Frontal cortex (tissue), 4 donors: ENCODE measurements around the gene CSF2. TPM values are rescaled to one million over a fixed set of nuclear protein-coding genes. Genes with fewer than 3 reads are reported as not detected.
A peak's percentile ranks its signal among the peaks of the same experiment; 100 is the strongest.

Experiments used
- DNase-seq, 2 donors: peaks; one replicate each; pipeline ENCODE4 v3.0.0; 2012; ENCODE audit warnings: low spot score in 2 of 2
- FAIRE-seq: peaks from 2 replicates; lab custom pipeline; 2012; peaks lifted over from hg19 to GRCh38; lab: Jason Lieb, UNC
- total RNA-seq: library from RNA; depleted of rRNA; stranded (reverse); fragments of >200 nt; gene quantifications from one replicate; pipeline ENCODE4 v1.2.3, GENCODE V29; 2014
- donor health status: control.
- donor health status: control.
- donor health status: control.

The CSF2 gene
- total RNA-seq, 1 donor from 2014 or later = not detected

DNA sequence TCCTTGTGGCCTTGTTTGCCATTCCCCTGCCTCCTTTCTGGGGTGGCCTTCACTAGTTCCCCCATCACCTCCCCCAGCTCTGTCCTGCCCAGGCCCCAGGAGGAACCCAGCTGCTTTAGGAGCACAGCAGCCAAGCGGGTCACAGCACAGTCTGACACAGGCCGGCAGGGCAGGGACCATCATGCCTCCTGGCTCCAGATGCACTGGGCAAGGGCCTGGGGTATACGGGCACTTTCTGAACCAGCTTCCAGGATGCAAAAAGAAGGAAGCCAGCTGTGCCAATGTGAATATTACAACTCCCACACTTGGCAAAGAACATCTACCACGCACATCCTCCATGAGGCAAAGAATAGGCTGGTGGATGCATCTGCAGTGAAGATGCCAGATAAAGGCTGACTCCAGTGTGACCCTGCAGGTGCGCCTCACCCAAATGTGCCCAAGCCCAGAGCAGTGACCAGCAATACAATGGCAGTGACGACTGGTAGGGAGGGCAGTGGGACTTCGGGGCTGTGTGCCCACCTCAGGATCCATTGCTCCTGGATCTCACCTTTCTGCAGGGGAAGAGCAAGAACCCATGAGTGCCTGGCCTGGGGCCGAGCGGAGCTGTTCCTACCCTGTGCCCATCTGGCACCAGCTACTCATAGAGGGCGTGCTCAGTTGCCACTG, 19.4 kb upstream of the CSF2 start:
- FAIRE-seq = no peak
- DNase-seq = peak in 1 of 2 donors; percentile 7

DNA sequence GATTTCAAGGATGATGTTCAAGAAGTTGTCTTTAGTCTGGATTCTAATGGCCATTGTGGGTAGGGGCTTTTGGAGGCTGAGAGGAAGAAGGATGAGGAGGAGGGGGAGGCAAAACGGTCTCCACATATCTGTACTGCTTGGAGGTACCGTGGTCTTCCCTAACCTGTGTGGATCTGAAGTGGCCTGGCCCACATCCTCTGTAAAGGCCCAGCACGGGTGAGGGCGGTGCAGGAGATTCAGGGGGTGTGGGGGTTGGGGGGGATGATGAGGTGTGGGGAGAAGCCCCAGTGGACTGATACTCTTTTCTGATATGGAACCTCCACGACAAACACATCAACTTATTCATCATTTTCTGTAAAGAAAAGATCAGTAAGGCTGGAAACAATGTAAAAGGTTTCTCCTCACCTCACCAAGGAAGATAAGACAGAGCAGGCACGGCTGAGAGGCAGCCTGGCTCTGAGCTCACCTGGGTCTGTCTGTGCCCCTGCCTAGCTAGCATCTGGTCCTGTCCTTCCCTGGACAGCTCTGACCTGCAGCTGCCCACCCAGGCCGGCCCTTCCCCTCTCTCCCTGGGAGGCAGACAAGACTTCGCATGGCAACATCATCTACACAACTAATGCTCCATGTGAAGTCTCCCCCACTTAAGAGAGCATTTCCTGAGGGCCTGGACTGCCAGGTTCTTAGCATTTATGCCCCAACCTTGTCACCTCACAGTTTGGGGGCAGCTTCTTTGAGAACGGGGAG, 18.7 kb upstream of the CSF2 start:
- DNase-seq = peak in 1 of 2 donors; percentile 2
- no peak for FAIRE-seq

DNA sequence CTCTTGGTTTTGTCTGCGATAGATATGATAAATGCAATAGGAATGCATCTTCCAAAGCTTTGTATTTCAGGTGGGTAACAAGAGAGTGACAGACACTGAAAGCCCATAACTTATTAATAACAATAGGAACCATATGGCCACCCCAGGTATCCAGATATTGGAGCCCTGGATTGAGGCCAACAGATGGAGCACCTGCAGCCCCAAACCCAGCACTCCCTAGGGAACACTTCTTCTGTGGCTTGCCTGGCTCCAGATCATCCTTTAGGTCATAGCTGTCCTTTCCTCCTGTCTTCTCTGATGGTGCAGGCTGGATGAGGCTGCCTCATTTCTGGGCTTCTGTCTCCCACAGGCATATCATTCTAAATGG, 18.2 kb upstream of the CSF2 start:
- FAIRE-seq = no peak

DNA sequence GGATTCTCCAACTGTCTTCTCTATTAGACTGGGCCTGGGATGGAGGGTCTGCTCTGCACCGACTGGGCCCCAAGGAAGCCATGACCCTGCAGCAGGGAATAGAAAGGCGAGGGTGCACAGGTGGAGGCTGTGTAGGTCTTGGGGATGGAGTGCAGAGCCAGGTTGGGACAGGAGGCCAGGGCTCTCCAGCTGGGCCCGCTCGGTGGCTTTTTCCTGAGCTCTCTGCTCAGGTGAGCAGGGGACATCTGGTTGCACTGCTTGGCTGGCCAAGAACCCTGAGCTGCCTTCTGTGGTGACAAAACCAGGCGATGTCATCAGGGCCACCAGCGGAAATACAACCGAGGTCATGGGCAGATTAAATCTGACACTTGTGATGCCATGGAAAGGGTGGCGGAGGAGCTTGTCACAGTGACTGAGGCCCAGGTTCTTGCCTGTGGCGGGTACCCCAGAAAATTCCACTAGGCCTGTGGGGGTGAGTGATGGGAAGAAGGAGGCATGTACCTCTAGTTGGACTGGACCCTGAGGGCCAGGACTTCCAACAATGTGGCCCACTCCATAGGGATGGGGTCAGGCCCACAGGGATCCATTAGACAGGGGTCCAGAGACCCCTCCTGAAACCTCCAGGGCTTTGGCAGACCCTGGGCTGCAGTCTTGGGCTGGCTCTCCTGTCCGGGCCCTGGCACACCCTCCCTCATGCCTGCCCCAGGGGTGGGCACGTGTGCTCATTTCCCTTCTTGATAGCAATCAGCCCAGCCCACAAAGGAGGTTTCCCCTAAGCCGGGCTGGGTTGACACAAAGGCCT, 17.6 kb upstream of the CSF2 start:
- DNase-seq (no peak), FAIRE-seq (no peak)

More for the DNA sequence above, 18.2 kb upstream of the CSF2 start:
- no peak for DNase-seq

DNA sequence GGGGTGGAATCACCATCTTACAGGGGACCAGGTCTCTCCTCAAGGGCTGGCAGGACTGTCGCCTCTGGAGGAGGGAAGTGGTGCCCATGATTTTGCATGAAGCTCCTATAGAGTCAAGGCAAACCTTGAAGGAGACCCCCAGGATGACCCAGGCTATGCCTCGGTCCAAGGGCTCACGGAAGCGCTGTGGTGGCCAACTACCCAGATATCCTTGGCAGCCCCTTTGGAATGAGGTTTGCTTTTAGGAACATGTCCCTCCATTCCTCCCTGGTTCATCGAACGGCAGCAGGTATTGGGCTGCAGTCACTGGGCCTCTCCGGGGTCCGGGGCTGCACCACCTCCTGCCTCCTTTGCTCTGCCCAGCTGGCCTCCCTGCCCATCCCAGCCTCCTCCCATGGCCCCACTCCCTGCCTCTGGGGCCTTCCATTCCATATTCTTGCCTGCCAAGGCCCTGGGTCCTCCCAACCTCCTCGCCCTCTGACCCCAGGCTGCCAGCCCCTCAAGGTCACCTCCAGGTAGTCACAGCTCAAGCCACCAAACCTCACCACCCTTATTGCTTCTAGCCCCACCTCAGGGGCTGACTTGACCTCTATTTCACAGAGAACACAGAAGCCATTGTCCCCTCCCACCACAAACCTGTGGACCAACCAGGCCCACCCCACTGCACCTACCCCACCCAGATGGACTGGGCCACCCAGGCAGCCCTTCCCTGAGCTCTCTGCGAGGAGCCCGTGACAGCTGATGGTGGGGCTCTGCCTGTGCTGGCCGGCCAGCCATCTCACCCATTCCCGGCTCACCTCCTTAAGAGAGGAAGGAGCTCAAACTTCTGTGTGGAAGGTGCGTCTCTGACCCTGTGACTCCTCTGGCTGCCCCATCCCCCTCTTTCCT, 16.7 kb upstream of the CSF2 start:
- FAIRE-seq = no peak
- peak in 1 of 2 donors; percentile 4 for DNase-seq

DNA sequence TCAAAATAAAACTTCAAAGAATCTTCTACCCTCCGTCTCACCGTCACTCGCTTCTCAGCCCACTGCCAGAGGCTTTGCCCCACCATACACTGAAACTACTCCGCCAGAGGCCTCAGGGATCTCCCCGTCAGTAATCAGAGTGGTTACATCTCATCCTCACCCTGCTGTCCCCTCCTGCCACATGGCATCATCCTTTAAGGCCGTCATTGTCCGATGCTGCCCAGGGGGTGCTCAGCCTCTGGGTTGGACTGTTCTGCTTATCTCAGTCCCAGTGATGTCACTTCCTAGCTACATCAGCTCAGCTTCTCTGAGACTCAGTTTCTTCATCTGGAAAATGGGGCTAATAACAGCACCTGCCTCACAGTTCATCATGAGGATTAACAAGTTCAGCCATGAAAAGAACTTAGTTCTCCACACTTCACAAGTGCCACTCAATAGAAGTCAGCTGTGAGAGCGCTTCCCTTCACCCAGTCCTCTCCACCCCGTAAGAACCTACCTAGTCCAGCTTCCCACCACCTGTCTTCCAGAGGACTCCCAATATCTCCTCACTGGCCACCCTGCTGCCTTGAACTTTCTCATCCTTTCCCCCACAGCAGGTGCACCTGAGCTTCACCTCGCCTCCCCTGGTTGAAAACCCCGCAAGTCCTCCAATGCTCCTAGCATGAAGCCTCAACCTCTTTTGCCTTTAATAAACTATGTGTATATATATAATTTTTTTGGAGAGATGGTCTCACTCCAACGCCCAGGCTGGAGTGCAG, 15.9 kb upstream of the CSF2 start:
- no peak for DNase-seq
- no peak for FAIRE-seq

DNA sequence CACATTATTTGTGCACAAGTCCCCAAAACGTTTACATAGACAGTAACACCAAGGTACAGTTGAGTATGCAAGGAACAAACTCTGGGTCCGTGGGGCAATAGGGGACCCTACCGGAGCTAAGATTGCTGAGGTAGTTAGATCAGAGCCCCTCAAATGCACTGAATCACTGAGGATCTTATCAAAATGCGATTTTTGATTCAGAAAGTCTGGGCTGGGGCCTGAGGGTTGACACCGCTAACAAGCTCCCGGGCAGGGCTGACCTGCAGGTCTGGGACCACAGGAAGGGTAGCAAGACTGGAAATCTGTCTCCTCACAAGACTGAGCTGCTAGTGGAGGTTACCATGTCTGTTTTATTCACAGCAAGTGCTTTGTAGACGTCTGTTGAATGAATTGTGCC, 14.9 kb upstream of the CSF2 start:
- no peak for DNase-seq
- FAIRE-seq = no peak

DNA sequence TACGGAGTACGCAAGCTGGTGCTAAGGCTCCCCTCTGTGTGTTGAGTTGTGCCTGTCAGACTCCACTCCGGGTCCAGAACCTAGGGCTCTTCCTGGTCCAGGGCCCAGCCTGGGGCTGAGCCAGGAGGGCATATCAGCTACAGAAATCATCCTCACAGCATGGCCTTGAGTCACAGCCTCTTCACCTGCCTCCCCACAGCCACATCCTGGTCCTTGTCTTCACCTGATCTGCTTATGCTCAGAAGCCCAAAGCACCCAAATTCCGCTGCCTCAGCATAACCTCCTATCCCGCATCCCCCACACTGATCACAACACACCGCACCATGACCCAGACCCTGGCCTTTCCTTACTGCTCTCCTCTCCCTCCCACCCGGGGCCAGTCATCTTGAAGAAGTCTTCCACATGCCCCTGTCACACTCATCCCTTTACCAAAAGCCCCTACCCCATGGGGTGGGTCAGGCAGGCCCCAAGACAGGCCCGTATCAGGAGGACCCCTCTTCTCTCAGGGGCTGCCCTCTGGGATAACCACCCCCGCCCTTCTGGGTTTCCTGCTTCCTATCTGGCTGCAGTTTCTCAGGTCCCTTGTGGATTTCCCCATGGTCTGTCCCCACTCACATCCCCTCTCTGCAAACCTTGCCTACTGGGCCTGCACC, 14.4 kb upstream of the CSF2 start:
- no peak for DNase-seq
- no peak for FAIRE-seq

DNA sequence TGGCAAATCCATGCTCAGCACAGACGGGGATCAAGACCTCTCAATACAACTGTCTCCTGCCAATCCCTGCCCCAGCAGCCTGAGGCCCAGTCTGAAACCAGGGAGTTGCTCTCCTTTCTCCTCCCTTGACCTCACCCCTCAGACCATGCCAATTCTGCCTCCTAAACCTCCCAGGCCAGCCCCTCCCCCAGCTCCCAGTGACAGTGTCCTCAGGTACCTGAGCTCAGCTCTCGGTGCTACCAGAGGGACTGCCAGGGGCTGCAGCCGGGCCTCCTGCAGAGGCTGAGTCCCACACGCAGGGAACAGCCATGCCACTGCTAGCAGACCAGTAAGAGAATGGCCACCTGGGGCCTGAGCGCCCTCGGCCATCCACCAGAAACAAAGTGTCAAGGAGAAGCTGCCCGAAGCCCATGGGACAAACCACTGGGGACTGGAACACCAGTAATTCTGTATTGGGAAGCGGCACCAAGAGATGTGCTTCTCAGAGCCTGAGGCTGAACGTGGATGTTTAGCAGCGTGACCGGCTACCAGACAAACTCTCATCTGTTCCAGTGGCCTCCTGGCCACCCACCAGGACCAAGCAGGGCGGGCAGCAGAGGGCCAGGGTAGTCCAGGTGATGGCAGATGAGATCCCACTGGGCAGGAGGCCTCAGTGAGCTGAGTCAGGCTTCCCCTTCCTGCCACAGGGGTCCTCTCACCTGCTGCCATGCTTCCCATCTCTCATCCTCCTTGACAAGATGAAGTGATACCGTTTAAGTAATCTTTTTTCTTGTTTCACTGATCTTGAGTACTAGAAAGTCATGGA, 13.7 kb upstream of the CSF2 start:
- FAIRE-seq (no peak), DNase-seq (no peak)

DNA sequence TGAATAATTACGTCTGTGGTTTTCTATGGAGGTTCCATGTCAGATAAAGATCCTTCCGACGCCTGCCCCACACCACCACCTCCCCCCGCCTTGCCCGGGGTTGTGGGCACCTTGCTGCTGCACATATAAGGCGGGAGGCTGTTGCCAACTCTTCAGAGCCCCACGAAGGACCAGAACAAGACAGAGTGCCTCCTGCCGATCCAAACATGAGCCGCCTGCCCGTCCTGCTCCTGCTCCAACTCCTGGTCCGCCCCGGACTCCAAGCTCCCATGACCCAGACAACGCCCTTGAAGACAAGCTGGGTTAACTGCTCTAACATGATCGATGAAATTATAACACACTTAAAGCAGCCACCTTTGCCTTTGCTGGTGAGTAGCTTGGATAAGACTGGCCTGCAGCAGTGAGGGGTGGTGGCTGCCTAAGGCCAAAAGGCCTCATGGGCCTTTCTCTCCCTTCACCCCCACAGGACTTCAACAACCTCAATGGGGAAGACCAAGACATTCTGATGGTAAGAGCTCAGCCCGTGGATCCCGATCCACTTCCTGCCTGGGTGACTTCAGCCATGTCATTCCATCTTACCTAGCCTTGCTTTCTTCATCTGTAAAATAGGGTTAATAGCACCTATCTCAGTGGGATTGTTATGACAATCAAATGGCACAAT, 13.0 kb upstream of the CSF2 start, which contains the start of gene IL3:
TSS of gene IL3 (plus strand) at position 155 of the 661 bp plus-strand sequence. CDS start at position 207, 52 bp downstream.
- no peak for DNase-seq
- FAIRE-seq = no peak

DNA sequence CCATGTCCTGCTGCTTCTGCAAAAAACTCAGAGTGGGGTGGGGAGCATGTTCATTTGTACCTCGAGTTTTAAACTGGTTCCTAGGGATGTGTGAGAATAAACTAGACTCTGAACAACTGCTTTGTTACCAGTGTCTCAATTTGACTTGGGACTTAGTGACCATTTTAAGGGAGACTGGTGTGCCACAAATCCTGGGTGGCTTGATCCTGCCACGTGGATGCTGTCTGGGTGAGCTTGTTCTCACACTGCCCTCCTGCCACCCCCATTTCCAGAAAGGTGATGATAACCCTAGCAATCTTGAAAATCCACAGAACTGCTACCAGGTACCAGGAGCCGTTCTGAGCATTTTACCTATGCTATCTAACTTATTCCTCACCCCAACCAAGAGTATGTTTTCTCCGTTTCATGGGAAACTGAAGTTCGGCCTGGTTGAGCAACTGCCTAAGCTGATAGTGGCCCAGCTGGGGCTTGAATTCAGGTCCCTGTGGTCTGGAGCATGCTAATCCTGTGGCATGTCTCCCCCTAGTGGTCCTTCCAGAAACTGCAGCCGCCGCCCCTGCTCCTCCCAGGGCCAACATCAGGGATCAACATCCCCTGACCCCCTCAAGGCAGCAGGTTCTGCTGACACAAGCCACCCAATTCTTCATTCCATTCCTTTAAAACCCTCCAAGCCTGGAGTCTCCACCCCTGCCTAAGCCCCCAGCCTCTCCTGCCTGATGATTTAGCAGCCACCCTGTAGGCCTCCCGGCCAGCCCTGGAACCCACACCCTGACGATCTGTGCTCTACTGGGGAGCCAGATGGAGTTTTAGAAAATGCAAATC, 10.3 kb upstream of the CSF2 start:
- DNase-seq (peak; percentile 40 to 74), FAIRE-seq (no peak)

DNA sequence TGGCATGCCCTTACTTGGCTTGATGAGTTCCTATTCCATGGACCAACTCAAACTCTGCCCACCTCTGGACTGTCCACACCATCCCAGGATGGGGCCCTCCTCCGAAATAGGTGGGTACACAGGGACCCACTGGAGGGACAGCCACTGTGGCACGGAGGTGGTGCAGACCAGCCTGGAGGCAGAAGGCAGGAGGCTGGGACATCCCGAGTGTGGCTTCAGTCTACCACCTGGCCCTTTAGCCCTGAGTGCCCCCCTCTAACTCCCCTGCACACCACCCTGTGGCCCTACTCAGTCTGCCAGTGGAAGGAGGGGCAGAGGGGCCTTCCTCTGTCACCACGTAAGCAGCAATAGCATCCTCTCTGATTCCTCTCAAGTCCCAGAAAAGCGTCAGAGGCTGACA, 9.4 kb upstream of the CSF2 start:
- no peak for FAIRE-seq
- DNase-seq = no peak

DNA sequence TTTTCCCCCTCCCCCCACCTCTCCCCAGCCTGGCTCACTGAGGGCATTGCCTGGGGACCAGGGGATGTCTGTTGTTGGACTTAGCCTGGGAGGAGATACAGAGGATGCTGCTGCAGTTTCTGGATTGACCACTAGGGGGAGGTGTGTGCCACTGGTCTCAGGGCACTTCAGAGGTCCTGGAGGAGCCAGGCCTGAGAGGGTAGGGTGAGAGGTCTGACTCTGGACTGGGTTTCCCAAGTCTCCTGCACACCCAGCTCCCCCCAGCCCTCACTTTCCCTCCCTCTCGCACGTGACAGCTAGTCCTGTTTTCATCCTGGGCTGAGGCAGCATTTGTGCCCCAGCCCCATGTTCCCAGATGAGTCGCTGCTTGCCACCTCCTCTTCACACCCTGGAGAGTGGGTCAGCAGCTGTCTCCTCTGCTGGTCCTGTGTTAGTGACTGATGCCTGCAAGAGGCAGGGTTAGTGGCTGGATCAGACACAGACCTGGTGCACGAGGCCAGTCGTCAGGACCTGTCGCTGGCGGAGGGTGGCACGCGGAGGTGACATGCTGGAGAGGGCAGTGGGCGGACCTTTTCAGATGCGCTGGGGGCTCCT, 8.8 kb upstream of the CSF2 start:
- FAIRE-seq (no peak), DNase-seq (peak; percentile 50 to 77)

DNA sequence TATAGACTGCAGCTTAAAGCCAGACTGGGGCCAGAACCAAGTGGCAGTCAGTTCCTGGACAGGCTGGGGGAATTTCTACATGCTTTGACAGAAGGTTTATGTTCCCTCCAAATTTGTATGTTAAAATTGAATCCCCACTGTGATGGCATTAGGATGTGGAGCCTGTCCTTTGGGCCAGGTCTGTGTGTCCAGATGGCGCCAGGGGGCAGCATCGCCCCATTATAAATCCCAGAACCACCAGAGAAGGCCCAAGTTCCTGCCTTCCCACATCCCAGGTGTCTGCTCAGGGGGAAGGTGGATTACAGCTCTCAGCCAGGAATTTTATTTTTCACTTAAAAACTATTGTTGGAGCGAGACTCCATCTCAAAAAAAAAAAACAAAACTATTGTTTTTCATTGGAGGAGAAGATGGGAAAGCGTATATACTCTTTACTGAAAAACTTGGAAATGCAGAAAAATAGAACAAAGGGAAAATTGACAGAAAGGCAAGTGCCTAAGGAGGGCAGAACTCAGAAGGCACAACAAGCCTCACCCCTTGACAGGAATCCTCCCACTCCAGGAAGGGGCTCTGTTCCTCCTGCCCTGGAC, 8.1 kb upstream of the CSF2 start:
- FAIRE-seq (no peak), DNase-seq (peak in 1 of 2 donors; percentile 50)

DNA sequence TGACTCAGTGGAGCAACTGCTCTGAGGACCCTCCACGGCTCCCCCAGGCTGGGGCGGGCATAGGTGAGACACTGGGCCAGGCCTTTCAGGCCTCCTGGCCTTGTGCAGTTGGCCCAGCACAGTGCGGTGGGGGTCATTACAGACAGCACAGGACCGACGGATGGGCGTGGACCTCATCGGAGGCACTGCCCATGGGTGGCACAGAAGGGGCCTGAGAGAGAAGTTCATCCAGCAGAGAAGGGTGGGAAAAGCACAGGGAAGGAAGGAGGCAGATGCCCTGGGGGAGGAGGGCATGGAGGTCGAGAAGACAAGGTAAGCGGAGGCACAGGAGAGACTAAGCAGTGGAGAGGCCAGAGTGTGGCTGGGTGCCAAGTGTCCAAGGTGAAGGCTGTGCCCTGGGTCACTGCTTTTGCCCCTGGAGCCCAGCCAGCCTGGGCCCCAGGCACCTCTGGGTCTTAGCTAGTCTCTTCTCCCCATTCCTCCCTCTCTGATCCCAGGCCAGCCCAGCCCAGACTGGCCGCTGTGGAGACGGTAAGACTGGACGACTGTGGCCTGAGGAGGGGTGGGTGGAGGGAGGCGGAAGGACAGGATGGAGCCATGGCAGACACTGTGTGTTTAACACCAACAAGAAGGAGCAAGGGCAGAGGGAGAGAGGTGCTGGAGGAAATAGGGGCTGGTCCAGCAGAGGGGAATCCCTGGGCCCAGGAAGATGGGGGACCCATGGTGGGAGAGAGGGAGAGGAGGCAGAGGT, 7.5 kb upstream of the CSF2 start:
- FAIRE-seq (no peak), DNase-seq (no peak)
